Upper lobe of right lung (tissue), 1 donor: ENCODE data around the gene DHCR7. TPM values are rescaled to one million over a fixed set of nuclear protein-coding genes. Genes with fewer than 3 reads are reported as not detected.
A peak's percentile ranks its signal among the peaks of the same experiment; 100 is the strongest.

ENCODE experiments used
- ATAC-seq: fragments of 200-7000 bp; cut with Tn5 transposase; one replicate; pipeline ENCODE4 v1.9.1; 2020; ENCODE audit warnings: mild to moderate bottlenecking, moderate library complexity
- DNase-seq: peaks from one replicate; pipeline ENCODE4 v3.0.0-alpha.2; 2020
- H3K27ac ChIP-seq: fragments of 200-600 bp; one replicate; pipeline ENCODE4 v1.8.0; 2022
- H3K27me3 ChIP-seq: fragments of 200-600 bp; one replicate; pipeline ENCODE4 v1.8.0; 2022; ENCODE audit warnings: mild to moderate bottlenecking
- H3K36me3 ChIP-seq: fragments of 200-600 bp; one replicate; pipeline ENCODE4 v1.8.0; 2022
- H3K4me1 ChIP-seq: fragments of 200-600 bp; one replicate; pipeline ENCODE4 v1.8.0; 2022
- H3K4me3 ChIP-seq: fragments of 200-600 bp; one replicate; pipeline ENCODE4 v1.8.0; 2022; ENCODE audit warnings: mild to moderate bottlenecking
- H3K9me3 ChIP-seq: fragments of 200-600 bp; one replicate; pipeline ENCODE4 v1.8.0; 2022
- CTCF ChIP-seq: fragments of 200-600 bp; IDR thresholded peaks from one replicate; pipeline ENCODE4 v1.8.0; 2022; ENCODE audit warnings: antibody characterized with exemption
- intact Hi-C: fragments of 100-400 bp; cut with DNase I; formaldehyde crosslinking; loops from one replicate; pipeline ENCODE4 v1.11.0; 2022
- total RNA-seq: library from RNA; stranded (reverse); fragmentation: NEBNext Ultra II Directional; extraction: Animal tissue kit (Norgen Biotek cat#: 25700); gene quantifications from one replicate; pipeline ENCODE4 v1.2.1, GENCODE V29; 2021
- donor health status: DM: no; HTN: yes; CAD: no; lungs with severe emphysema.

The DHCR7 gene
- total RNA-seq, 1 donor from 2014 or later, result 105 TPM

- no peak overlapping the region for H3K4me3 ChIP-seq
- intact Hi-C loops, result no loop called here
- no peaks in the 10 kb centered on the region for H3K9me3 ChIP-seq
- ATAC-seq (no peak), DNase-seq (peak; percentile 19)
- no peaks in the 10 kb centered on the region for H3K27me3 ChIP-seq
- no peak for TF ChIP-seq CTCF
- no peak overlapping the region for H3K27ac ChIP-seq
- peaks cover 9% of the 10 kb centered on the region for H3K4me1 ChIP-seq
- H3K36me3 ChIP-seq, result peaks cover 78% of the 10 kb centered on the region
Observed at GRCh38 chr11:71485466-71485865, 37.3 kb upstream of the DHCR7 start.

DNA sequence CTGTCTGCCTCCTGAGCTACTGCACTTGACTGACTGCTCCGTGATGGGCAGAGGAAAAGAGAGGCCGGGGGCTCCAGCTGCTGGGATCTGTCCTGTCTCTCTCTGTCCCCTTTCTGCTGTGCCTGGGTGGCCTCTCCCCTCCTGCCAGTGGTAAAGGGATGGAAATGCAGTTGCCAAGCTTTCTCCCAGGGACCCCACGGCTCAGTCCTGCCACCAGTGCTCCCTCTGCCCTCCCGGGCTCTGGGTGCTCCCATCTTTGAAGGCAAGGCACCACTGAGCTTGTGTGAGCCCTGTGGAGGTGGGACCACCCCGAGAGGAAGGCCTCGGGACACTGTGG, 36.8 kb upstream of the DHCR7 start:
- ATAC-seq (no peak), DNase-seq (no peak)
- Histone ChIP-seq H3K9me3 (no peaks in the 10 kb centered on the region), H3K27ac (no peak overlapping the region), H3K36me3 (peaks cover 78% of the 10 kb centered on the region), H3K4me3 (no peak overlapping the region), H3K27me3 (no peaks in the 10 kb centered on the region), H3K4me1 (peaks cover 9% of the 10 kb centered on the region)
- TF ChIP-seq CTCF, result no peak
- intact Hi-C loops, result no loop called here

- DNase-seq (peak; percentile 51), ATAC-seq (no peak)
- TF ChIP-seq CTCF, result no peak
- no peak overlapping the region for H3K4me3 ChIP-seq
- no peaks in the 10 kb centered on the region for H3K9me3 ChIP-seq
- H3K4me1 ChIP-seq, result peaks cover 9% of the 10 kb centered on the region
- H3K27ac ChIP-seq, result no peak overlapping the region
- no peaks in the 10 kb centered on the region for H3K27me3 ChIP-seq
- peaks cover 84% of the 10 kb centered on the region for H3K36me3 ChIP-seq
- intact Hi-C loops, result no loop called here
Observed at GRCh38 chr11:71484248-71485062, 36.3 kb upstream of the DHCR7 start.

- intact Hi-C loops, result no loop called here
- no peak for TF ChIP-seq CTCF
- Histone ChIP-seq H3K4me1 (peaks cover 4% of the 10 kb centered on the region), H3K36me3 (peaks cover 91% of the 10 kb centered on the region), H3K9me3 (no peaks in the 10 kb centered on the region), H3K27ac (no peak overlapping the region), H3K27me3 (no peaks in the 10 kb centered on the region), H3K4me3 (no peak overlapping the region)
- DNase-seq, result no peak
- no peak for ATAC-seq
Observed at GRCh38 chr11:71483692-71484091, 35.5 kb upstream of the DHCR7 start.

DNA sequence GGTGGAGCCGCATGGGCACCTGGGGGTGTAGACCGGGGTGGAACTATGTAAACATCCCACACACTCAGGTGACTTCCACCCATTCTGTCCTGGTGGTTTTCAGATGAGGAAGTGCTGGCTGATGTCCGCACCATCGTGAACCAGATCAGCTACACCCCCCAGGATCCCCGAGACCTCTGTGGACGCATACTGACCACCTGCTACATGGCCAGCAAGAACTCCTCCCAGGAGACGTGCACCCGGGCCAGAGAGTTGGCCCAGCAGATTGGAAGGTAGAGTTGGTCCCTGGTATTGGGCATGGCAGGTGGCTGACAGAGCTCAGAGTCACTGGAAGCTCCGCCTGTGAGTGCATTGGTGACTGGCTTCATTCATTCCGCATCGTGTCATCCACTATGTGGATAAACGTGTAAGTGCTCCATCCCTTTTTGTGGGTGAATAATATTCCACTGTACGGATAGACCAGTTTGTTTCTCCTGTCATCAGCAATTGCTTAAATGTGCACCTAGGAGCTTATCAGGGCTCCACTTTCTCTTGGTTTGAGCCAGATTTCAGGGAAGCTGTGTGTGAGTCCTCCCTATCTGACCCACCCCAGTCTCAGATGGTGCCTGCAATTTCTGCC, 34.7 kb upstream of the DHCR7 start:
- intact Hi-C loops, result no loop called here
- Histone ChIP-seq H3K36me3 (peaks cover 92% of the 10 kb centered on the region), H3K27ac (no peak overlapping the region), H3K9me3 (no peaks in the 10 kb centered on the region), H3K4me3 (no peak overlapping the region), H3K27me3 (no peaks in the 10 kb centered on the region), H3K4me1 (no peaks in the 10 kb centered on the region)
- peak; percentile 53 for DNase-seq
- no peak for TF ChIP-seq CTCF
- ATAC-seq, result no peak
